CMK (cell line): Measurements from ENCODE around the gene TMEM209.
"Not testable (repeated sequence)": the region's sequence is repeated elsewhere in the genome, so short reads cannot be mapped to it uniquely, and the experiment has no call there.

ENCODE experiments used
- DNase-seq: peaks from one replicate; pipeline ENCODE4 v3.0.0-alpha.2; 2010; ENCODE audit warnings: low read depth

TMEM209 gene

DNA sequence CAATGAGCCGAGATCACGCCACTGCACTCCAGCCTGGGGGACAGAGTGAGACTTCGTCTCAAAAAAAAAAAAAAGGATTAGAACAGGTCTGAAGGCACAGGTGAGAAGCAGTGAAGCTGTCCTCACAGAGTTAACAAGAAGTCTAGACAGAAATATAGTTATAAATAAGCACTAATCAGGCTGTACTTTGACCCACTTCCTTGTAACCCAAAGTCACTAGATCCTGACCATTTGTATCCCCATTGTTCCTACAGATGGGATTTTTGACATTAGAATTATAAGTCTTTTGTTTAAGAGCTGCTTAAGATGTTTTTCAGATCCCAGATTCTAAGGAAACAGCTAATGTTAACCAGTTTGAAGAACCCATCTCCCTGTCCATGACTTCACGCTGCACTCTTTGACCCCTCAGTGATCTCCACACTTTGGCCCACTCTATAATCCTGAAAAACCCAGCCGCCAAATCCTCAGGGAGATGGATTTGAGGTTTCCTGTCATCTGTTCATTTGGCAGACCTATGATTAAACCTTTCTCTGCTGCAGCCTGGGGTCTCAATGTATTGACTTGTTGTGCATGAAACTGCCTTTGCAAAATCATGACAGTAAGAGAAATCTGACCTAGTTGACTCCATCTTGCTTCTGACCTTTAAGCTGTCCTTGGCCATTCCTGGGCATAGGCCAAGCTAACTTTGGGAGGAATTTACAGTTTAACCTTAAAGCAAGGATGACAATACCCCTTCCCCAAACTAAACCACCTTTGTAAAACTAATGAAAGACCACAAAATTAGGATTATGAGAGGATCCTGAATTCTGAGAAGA lies 13.8 kb upstream of the TMEM209 start:
- no peak for DNase-seq

DNA sequence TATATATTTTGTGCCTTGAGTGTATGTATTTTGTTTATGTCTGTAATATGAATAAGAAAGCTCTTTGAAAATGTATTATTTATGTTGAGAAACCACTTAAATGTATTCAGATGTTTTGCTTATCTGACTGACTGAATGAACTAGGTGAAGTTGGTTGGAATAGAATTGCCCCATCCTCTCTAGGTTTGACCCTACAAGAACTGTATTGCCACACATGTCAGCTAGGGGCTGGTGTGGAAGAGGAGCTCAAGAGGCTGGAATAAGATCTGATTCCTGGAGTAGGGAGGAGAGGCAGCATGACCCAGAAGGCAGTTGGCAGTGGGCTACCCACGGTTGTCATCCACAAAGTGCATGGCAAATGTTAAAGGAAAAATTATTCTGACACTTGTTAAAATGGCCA lies 11.5 kb upstream of the TMEM209 start:
- DNase-seq, result no peak

DNA sequence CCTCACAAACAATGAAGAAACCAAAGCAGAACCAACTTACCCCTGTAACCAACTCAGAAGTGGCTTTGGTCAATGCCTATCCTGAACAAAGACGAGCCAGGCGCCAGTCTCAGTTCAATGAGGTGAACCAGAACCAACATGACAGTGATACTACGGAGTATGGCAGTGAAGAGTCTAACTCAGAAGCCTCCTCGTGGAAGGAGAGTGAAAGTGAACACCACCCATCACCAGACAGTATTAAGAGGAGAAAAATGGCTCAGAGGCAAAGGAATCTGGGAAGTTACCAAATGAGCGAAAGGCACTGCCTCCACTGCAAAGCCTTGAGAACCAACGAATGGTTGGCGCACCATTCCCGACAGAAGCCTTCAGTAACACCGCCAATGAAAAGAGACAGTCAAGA lies 10.8 kb upstream of the TMEM209 start:
- no peak for DNase-seq

DNA sequence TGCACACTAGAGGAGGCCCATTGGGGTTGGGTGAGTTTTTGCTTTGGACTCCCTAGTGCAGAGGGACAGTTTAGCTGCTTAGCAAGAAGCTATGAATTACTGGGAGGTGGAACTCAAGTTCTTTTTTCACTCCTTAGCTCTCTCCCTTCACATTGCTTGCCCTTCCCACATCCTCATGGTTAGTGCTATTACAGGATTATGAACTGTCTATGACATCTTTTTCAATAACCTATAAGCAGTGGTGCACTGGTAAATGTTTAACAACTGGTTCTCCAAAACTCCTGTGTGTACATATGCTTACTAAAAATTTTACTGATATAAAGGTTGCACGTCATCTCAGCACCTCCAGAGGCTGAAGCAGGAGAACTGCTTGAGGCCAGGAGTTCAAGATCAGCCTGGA lies 8.6 kb upstream of the TMEM209 start:
- no peak for DNase-seq

DNA sequence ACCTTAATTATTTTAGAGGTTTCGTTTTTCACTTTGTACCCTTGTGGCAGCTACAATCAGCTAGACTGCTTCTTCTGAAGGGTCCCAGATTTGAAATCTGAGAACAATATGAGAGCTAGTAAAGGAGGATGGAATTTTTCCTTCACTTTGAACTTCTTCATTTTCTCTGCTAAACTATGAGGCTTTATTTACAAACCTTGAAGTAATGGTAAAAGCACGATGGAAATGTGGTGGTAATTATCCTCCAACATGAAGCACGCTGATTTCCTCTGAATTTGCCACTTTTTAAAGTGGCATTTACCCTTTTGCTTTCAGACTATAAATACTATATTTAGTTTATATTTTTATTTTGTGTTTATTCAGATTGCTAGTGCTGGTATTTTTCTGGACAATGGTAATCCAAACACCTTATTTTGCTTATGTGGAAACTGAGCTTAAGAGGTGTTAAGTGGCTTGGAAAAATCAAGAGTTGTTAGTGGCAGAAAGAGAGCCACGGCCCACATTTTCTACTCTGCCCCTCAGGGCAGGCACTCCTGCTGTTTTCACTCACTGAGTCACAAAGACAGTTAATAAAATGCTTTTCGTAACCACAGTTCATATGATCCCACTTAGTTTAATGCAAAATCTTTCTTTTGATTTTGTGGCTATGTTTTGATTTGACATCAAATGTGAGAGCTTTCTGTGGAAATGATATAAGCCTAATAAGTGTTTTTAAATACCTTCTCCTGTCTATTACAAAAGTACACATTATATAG lies 5.2 kb upstream of the TMEM209 start:
- no peak for DNase-seq

DNA sequence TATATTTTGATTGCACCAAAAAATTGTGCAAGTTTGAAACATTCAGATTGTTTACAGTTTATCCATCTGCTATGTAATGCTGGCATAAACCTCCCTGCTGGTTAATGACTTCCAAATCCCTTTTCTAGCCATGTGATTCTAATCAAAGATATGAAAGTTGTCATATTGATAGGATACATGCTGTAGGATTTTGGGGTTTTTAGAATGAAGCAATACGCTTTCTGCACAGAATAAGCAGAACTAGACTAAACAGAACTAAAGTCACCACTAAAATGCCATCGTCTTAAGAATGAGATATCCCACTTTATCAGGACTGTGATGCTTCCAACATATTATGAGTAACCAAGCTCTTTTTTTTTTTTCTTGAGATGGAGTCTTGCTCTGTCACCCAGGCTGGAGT lies 3.3 kb upstream of the TMEM209 start:
- DNase-seq, result no peak

DNA sequence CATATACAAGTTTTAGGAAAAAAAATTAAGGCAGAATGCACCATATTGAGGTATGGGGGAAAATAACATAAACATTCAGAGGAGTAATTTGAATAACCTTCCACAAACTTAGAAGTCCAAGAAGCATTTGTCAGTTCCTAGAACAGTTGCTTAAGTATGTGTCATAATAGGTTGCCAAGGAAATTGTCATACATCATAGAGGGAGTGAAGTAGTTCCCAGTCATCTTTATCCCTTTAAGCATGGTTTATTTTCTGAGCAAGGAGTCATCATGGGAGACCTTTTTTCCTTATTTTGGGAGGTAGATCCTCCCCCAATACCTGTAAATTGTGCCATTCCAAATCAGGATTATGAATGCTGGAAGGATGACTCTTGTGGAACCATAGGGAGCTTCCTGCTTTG lies 2.4 kb upstream of the TMEM209 start, which contains the start of gene SSMEM1:
Gene SSMEM1 (plus strand): TSS at position 219 of the 400 bp plus-strand sequence. CDS start 51 bp downstream, at position 270.
- no peak for DNase-seq

DNA sequence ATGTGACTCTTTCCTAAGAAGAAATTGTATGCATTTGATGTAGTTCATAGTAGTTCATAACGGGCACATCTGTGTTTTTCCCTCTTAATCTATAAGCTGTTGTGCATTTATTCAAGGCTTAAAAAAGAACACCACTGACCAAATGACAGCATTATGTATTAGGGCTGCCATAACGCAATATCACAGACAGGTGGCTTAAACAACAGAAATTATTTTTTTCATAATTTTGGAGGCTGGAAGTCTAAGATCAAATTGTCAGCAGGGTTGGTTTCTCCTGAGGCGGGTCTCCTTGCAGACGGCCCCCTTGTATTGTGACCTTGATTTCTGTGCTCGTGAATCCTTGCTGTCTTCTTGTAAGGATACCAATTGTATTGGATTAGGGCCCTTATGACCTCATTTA lies 1.8 kb upstream of the TMEM209 start:
- DNase-seq, result no peak

DNA sequence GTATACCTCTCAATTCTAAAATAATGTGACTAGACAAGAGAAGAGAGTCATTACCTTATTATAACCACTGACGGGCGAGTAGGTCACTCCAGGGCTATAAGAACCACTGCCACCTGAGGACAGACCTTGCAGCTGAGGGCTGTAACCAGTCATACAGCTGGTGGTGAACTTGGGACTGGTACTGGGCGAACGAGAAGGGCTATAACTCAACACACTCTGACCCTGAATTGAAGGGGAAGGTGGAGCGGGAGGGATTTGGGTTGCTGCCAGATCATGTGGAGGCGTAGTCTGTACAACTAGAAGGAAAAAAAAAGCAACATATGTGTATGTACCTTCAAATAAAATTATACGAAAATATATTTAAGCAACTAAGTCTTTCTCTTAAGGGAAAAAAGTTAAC lies 3.4 kb downstream of the TMEM209 start:
- no peak for DNase-seq

DNA sequence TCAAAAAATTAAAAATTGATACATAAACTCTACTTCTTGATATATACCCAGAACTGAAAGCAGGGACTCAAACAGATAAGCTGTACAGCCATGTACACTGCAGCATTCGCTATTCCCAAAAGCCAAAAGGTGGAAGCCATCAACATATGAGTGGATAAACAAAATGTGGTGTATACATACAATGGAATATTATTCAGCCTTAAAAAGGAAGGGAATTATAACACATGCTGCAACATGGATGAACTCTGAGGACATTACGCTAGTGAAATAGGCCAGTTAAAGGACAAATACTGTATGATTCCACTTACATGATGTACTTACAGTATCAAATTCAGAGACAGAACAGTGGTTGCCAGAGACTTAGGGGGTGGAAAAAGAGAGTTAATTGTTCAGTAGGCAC lies 8.1 kb downstream of the TMEM209 start:
- no peak for DNase-seq

DNA sequence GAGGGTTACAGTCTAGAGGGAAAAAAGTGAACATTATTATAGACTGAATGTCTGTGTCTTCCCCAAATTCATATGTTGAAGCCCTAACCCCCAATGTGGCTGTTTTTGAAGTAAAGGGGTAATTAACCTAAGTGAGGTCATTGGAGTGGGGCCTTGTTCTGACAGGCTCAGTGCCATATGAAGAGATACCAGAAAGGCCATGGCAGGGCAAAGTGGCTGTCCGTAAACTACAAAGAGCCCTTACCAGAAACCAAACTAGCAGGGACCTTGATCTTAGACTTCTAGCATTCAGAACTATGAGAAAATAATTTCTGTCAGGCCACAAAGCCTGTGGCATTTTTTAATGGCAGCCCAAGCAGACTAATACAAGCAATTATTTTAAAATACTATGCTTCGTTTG lies 8.7 kb downstream of the TMEM209 start:
- DNase-seq, result no peak

DNA sequence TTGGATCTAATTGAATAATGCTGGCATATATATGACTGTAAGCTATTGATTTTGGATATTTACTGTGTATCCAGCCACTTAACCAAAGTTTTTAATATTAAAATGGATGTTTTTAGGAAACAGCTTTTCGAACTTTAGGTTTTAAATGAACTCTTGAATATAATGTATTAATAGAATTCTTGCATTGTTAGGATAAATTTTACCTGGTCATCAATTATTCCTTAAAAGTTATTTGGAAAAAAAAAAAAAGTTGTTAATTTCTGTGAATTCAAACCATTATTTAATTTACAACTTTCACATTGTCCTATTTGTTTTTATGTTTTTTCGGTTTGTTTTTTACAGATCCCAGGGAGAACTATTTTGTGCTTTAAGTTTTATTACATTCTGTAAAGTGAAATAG lies 9.8 kb downstream of the TMEM209 start:
- DNase-seq, result no peak

DNA sequence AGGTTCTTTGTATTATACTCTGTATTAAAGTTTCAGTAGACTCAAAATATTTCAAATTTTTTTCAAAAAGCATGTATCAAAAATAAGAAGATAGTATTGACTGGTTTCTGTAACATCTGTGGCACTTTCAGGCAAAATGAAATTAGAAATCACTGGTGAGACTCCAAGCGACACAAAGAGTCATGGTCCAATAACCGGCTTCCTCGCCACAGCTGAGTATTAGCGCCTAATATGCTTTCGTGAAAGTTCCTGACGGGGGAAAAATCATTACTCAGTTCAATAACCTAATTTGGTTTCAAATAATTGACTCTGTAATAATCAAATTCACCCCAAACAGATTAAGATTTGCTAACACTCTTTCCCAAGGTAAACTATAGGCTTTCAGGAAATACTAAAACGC lies 13.4 kb downstream of the TMEM209 start:
- no peak for DNase-seq

DNA sequence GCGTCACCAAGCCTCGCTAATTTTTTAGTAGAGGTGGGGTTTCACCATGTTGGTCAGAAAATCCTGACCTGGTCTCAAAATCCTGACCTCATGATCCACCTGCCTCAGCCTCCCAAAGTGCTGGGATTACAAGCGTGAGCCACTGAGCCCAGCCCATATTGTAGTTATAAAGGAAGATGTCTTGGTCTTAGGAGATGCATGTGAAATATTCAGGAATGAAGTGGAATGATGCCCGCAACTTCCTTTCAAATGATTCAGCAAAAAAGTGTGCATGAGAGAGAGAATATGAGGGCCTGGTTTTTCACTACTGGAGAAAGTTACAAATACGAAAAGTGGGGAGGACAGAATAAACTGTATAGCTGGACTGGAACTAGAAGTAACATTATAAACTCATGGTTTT lies 15.9 kb downstream of the TMEM209 start:
- DNase-seq, result no peak

DNA sequence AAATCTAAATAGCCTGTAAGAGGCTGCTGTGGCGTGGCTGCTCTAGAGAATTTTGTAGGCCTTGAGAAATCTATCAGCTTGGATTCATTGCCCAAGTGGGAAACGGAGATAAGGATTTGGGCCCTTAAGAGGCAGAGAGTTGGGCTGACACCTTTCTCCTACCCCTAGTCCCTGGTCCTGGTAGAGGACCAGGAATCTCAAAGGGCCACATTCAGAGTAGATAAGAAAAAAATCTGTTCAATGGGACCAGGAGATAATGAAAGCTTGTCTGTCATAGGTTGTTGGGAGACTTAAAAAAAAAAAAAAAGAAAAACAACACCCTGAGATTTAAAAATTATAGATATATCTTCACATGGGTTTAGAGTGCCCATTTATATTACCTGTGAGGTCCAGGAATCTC lies 17.8 kb downstream of the TMEM209 start:
- no peak for DNase-seq

DNA sequence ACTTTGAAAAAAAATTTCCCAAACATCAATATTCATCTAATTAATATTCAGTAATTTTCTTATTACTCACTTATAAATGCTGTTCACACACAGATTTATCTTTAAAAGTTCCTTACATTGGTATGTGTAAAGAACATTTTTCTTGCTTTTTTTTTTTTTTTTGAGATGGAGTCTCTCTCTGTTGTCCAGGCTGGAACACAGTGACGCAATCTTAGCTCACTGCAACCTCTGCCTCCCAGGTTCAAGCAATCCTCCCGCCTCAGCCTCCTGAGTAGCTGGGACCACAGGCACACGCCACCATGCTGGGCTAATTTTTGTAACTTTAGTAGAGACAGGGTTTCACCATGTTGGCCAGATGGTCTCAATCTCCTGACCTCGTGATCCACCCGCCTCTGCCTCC lies 20.9 kb downstream of the TMEM209 start:
- DNase-seq, result not testable (repeated sequence)

DNA sequence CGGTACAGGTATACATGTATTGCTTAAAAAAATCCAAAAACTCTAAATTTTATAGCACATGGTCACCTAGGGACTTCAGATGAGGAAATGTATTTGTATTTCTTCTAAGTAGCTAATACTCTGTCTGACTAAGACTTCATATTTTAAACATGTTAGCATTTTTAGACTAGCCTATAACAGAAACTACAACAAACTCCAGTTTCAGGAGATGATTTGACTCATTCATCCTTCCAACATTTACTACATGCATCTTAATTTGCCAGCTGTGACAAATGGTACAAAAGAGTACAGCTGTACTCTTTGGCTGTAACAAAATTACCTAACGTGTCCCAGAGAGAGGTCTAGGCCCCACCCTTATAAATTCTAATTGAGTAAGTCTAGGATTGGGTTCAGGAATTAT lies 22.2 kb downstream of the TMEM209 start:
- DNase-seq, result no peak

DNA sequence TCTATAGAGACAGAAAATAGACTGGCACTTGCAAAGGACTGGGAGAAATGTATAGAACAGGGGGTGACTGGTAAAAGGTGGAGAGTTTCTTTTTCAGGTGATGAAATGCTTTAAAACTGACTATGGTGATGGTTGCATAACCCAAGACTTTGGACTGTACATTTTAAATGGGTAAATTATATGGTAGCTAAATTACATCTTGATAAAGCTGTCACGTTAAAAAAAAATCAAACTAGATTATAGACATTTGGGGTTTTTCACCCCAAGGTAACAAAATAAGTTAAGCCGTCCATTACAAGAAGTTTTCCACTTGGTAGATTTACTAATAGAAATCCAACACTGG lies 24.0 kb downstream of the TMEM209 start:
- DNase-seq, result no peak

DNA sequence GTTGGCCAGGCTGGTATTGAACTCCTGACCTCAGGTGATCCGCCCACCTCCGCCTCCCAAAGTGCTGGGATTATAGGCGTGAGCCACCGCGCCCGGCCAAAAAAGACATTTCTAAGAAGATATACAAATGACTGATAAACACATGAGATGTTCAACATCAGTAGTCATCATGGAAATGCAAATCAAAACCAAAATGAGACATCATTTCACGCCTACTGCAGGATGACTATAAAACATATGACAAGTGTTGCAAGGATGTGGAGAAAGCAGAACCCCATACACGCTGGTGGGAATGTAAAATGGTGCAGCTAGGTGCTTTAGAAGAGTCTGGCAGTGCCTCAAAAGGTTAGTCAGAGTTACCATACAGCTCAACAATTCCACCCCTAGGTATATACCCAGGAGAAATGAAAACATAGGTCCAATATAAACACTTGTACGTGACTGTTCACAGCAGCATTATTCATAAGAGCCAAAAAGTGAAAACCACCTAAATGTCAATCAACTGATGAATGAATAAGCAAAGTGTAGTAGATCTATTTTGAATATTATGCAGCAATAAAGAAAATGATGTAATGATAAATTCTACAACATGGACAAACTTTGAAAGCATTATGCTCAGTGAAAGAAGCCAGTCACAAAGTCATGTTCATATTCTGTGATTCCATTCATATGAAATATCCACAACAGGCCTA lies 24.5 kb downstream of the TMEM209 start:
- DNase-seq, result no peak

DNA sequence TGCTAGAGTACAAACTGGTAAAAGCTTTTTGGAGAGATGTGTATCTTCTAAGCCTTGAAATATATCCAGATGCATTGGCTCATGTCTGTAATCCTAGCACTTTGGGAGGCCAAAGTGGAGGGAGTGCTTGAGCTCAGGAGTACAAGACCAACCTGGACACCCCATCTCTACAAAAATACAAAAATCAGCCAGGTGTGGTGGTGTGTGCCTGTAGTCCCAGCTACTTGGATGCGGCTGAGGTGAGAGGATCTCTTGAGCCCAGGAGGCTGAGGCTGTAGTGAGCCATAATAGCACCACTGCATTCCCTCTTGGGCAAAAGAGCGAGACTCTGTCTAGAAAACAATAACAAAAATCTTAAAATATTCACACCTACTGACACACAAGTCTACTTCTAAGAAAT lies 25.6 kb downstream of the TMEM209 start:
- no peak for DNase-seq

DNA sequence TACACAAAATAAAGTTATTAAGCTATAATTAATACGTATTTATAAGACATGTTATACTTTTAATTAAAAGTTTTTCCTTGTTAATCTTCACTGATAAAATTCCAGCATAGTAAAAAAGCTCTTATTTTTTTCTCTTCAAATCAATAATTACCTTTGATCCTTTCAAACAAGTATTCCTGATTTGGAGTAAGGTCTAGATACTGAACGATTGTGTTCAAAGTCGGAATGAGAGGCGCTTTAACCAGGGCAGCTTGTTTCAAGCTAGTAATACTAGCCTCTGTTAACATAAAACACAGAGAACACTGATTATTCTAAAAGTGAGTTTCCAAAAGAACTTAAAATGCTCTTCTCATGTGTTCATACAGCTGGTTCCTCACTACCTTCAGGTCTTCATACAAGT lies 27.0 kb downstream of the TMEM209 start:
- no peak for DNase-seq

DNA sequence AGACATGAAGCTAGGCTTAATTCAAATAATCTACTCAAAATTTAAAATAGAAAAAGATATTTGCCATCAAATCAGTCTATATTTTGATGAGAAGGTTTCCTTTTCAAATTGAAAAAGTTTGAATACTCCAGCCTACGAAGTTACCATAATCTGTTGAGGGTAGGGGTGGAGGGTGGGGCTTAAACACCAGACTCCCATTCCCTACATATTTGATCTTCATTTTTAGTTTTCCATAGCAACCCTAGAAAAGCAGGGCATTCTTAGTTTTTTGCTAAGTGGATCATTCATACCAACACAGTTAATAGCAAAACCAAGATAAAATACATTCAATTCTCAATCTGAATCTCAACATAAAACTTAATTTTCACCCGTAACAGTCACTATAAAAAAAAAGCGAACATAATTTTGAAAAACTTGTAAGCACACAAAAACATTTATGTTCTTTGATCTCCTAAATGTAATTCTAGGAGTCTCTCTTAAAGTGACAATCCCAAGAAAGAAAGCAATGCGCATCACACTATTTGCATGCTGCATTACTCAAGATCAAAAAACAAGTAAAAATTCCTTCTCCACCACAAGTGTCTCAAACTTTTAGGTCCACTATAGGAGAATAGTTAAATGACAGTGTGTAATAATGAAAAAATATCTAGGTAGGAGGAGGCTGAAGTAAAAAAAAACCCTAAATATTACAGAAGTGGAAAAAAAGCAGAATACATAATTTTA lies 30.8 kb downstream of the TMEM209 start:
- no peak for DNase-seq
